PC-3 (cell line): ENCODE results near the gene CYP1B1. TPM values are rescaled to one million over a fixed set of nuclear protein-coding genes. Genes with fewer than 3 reads are reported as not detected.

Source experiments
- ATAC-seq: fragments of 200-7000 bp; cut with Tn5 transposase; 2 replicates; pipeline ENCODE4 v1.9.1; 2020; ENCODE audit warnings: mild to moderate bottlenecking, moderate library complexity
- BruUV-seq: library from RNA; stranded (reverse); fragments of 400-500 nt; replicated peaks from 2 replicates; lab custom pipeline; 2021; lab: Mats Ljungman, UMichigan
- CTCF ChIA-PET: fragments of 300-600 bp; sonication (Branson Sonifier 250); formaldehyde crosslinking; loops from one replicate; lab custom pipeline; 2022; ENCODE audit warnings: antibody characterized with exemption; lab: Charles Lee
- POLR2A ChIA-PET: fragments of 300-600 bp; sonication (Branson Sonifier 250); formaldehyde crosslinking; loops from one replicate; lab custom pipeline; 2022; ENCODE audit warnings: antibody characterized with exemption; ENCODE audit not compliant: unreplicated experiment; lab: Charles Lee
- DNase-seq: peaks from one replicate; pipeline ENCODE4 v3.0.0-alpha.2; 2015
- H2AFZ ChIP-seq: fragments of 300-600 bp; sonication (generic); 2 replicates; pipeline ENCODE4 v1.6.0; 2016; ENCODE audit warnings: antibody characterized with exemption, low read length
- H3F3A ChIP-seq: fragments of 300-600 bp; sonication (generic); one replicate; pipeline ENCODE4 v1.6.0; 2017; ENCODE audit warnings: antibody characterized with exemption, low read length, control low read depth, mild to moderate bottlenecking; ENCODE audit not compliant: unreplicated experiment
- H3K27ac ChIP-seq: fragments of 300-600 bp; sonication (generic); 2 replicates; pipeline ENCODE4 v1.5.1; 2016; ENCODE audit warnings: mild to moderate bottlenecking, low read length
- H3K27me3 ChIP-seq: fragments of 300-600 bp; sonication (generic); 2 replicates; pipeline ENCODE4 v1.6.1; 2016; ENCODE audit warnings: low read length, mixed read lengths
- H3K36me3 ChIP-seq: fragments of 300-600 bp; sonication (generic); 2 replicates; pipeline ENCODE4 v1.6.1; 2016; ENCODE audit warnings: low read depth, mixed run types, low read length, mixed read lengths
- H3K4me1 ChIP-seq: fragments of 300-600 bp; sonication (generic); 2 replicates; pipeline ENCODE4 v1.5.1; 2016; ENCODE audit warnings: low read length; ENCODE audit not compliant: insufficient read depth
- H3K4me2 ChIP-seq: fragments of 300-600 bp; sonication (generic); 2 replicates; pipeline ENCODE4 v1.6.0; 2016; ENCODE audit warnings: low read length
- H3K4me3 ChIP-seq: fragments of 300-600 bp; sonication (generic); 2 replicates; pipeline ENCODE4 v1.5.1; 2016; ENCODE audit warnings: mild to moderate bottlenecking, low read length, mixed read lengths
- H3K79me2 ChIP-seq: fragments of 300-600 bp; sonication (generic); 2 replicates; pipeline ENCODE4 v1.6.1; 2017; ENCODE audit warnings: low read length, mixed read lengths
- H3K9ac ChIP-seq: fragments of 300-600 bp; sonication (generic); 2 replicates; pipeline ENCODE4 v1.6.0; 2016; ENCODE audit warnings: mild to moderate bottlenecking, low read length
- H3K9me2 ChIP-seq: fragments of 300-600 bp; sonication (generic); replicated peaks from 2 replicates; pipeline ENCODE4 v1.6.1; 2016; ENCODE audit warnings: mixed run types, low read length, mixed read lengths
- H3K9me3 ChIP-seq: fragments of 300-600 bp; sonication (generic); 2 replicates; pipeline ENCODE4 v1.6.1; 2016; ENCODE audit warnings: low read length, mixed read lengths
- H4K20me1 ChIP-seq: fragments of 300-600 bp; sonication (generic); 2 replicates; pipeline ENCODE4 v1.6.1; 2016; ENCODE audit warnings: low read length, mixed read lengths
- CTCF ChIP-seq: fragments of 300-600 bp; sonication (generic); conservative IDR thresholded peaks from 2 replicates; pipeline ENCODE4 v1.5.1; 2017; ENCODE audit warnings: antibody characterized with exemption, low read depth, mild to moderate bottlenecking, low read length
- EZH2 ChIP-seq: fragments of 300-600 bp; sonication (generic); IDR thresholded peaks from one replicate; pipeline ENCODE4 v1.6.1; 2017; ENCODE audit warnings: antibody characterized with exemption, mild to moderate bottlenecking, low read length; ENCODE audit not compliant: unreplicated experiment
- EZH2phosphoT487 ChIP-seq: fragments of 300-600 bp; sonication (generic); IDR thresholded peaks from 2 replicates; pipeline ENCODE4 v1.6.1; 2018; ENCODE audit warnings: mild to moderate bottlenecking, antibody characterized with exemption, low read length, borderline replicate concordance
- intact Hi-C: fragments of 100-400 bp; cut with micrococcal nuclease; formaldehyde crosslinking; loops from 2 replicates; pipeline ENCODE4 v1.9.0; 2023
- total RNA-seq: library from RNA; depleted of rRNA; stranded (reverse); fragments of >200 nt; gene quantifications from 2 replicates; pipeline ENCODE4 v1.2.3, GENCODE V29; 2014

CYP1B1 gene
- total RNA-seq, 1 experiment from 2014 or later: 37.2 TPM

GRCh38 chr2:38070438-38070837 lies 5.5 kb downstream of the CYP1B1 start:
- H3F3A ChIP-seq: no peaks in the 10 kb centered on the region

GRCh38 chr2:38068234-38068633 lies 7.7 kb downstream of the CYP1B1 start:
- no peak overlapping the region for H2AFZ ChIP-seq
- H3K4me3 ChIP-seq: no peak overlapping the region
- ATAC-seq (no peak), DNase-seq (no peak)
- no peaks in the 10 kb centered on the region for H3K9me3 ChIP-seq
- H3K27ac ChIP-seq: no peak overlapping the region
- peaks cover 26% of the 10 kb centered on the region for H3K79me2 ChIP-seq
- no peak for TF ChIP-seq CTCF
- no peaks in the 10 kb centered on the region for H4K20me1 ChIP-seq
- BruUV-seq: no TSS peak
- peaks cover 4% of the 10 kb centered on the region for H3K27me3 ChIP-seq
- H3K4me2 ChIP-seq: no peak overlapping the region
- H3F3A ChIP-seq: no peaks in the 10 kb centered on the region
- intact Hi-C loops: no loop called here
- ChIA-PET POLR2A (no interaction called here), CTCF (no interaction called here)
- no peaks in the 10 kb centered on the region for H3K36me3 ChIP-seq
- no peaks in the 10 kb centered on the region for H3K9me2 ChIP-seq
- H3K9ac ChIP-seq: no peak overlapping the region
- H3K4me1 ChIP-seq: no peaks in the 10 kb centered on the region

More at GRCh38 chr2:38070438-38070837, 5.5 kb downstream of the CYP1B1 start:
- peaks cover 48% of the 10 kb centered on the region for H3K79me2 ChIP-seq
- ChIA-PET POLR2A (no interaction called here), CTCF (no interaction called here)
- no TSS peak for BruUV-seq
- H3K36me3 ChIP-seq: no peaks in the 10 kb centered on the region
- no peak for DNase-seq
- H3K9ac ChIP-seq: no peak overlapping the region
- no peaks in the 10 kb centered on the region for H3K9me3 ChIP-seq
- ATAC-seq: no peak
- no peak overlapping the region for H3K27ac ChIP-seq
- TF ChIP-seq CTCF: no peak
- no peak for TF ChIP-seq EZH2
- TF ChIP-seq EZH2phosphoT487: no peak
- no peak overlapping the region for H2AFZ ChIP-seq
- H3K4me1 ChIP-seq: peaks cover 11% of the 10 kb centered on the region; the same call in 1 of the 2 replicates
- H3K4me3 ChIP-seq: 0 out of 2 replicates have a peak overlapping the region, but pooled peaks have one; percentile 2
- no peaks in the 10 kb centered on the region for H3K9me2 ChIP-seq
- H3K4me2 ChIP-seq: 0 out of 2 replicates have a peak overlapping the region, but pooled peaks have one; percentile 1
- intact Hi-C loops: no loop called here
- H4K20me1 ChIP-seq: no peaks in the 10 kb centered on the region
- H3K27me3 ChIP-seq: peaks cover 26% of the 10 kb centered on the region

GRCh38 chr2:38066421-38067115 lies 9.4 kb downstream of the CYP1B1 start:
- no TSS peak for BruUV-seq
- Histone ChIP-seq H2AFZ (no peak overlapping the region), H3K4me3 (no peak overlapping the region), H3K4me1 (no peaks in the 10 kb centered on the region), H3F3A (no peaks in the 10 kb centered on the region), H4K20me1 (no peaks in the 10 kb centered on the region), H3K36me3 (no peaks in the 10 kb centered on the region), H3K4me2 (no peak overlapping the region), H3K9ac (no peak overlapping the region), H3K9me3 (no peaks in the 10 kb centered on the region), H3K27me3 (no peaks in the 10 kb centered on the region), H3K9me2 (no peaks in the 10 kb centered on the region), H3K27ac (no peak overlapping the region), H3K79me2 (peaks cover 12% of the 10 kb centered on the region; the same call in 1 of the 2 replicates)
- ChIA-PET POLR2A (no interaction called here), CTCF (no interaction called here)
- no peak for TF ChIP-seq CTCF
- TF ChIP-seq EZH2: no peak
- TF ChIP-seq EZH2phosphoT487: no peak
- no peak for DNase-seq
- no peak for ATAC-seq
- intact Hi-C loops: no loop called here
